Gastroesophageal sphincter (tissue), 4 donors: ENCODE measurements around the gene GIT1. TPM values are rescaled to one million over a fixed set of nuclear protein-coding genes. Genes with fewer than 3 reads are reported as not detected.

Experiments used
- ATAC-seq: fragments of 150-250 bp; one replicate; pipeline ENCODE4 v1.9.1; 2016; ENCODE audit warnings: mild to moderate bottlenecking, moderate library complexity
- H3K27ac ChIP-seq, 4 donors: fragments of 200-600 bp; sonication (generic) in 3 of 4; 1 replicate in 3 of 4; 2 replicates in 1 of 4; pipeline ENCODE4 v1.5.1; 2016 to 2019
- H3K27me3 ChIP-seq: fragments of 200-600 bp; sonication (generic); one replicate; pipeline ENCODE4 v1.5.1; 2019
- H3K36me3 ChIP-seq, 2 donors: fragments of 200-600 bp; sonication (generic); one replicate each; pipeline ENCODE4 v1.5.1; 2019; ENCODE audit warnings: control low read depth in 1 of 2
- H3K4me1 ChIP-seq, 3 donors: fragments of 200-600 bp; sonication (generic); 1 replicate in 2 of 3; 2 replicates in 1 of 3; pipeline ENCODE4 v1.5.1; 2016 to 2019; ENCODE audit warnings: control low read depth in 2 of 3
- H3K4me3 ChIP-seq, 2 donors: fragments of 200-600 bp; sonication (generic); one replicate each; pipeline ENCODE4 v1.5.1; 2019; ENCODE audit warnings: mild to moderate bottlenecking in 1 of 2, moderate library complexity in 1 of 2
- H3K9me3 ChIP-seq, 3 donors: fragments of 200-600 bp; sonication (generic); one replicate each; pipeline ENCODE4 v1.5.1; 2017 to 2019; ENCODE audit warnings: control low read depth in 2 of 3
- CTCF ChIP-seq, 4 experiments: fragments of 200-600 bp in 2 of 4; fragments of 450-650 bp in 2 of 4; sonication (generic) in 1 of 4; IDR thresholded peaks; one replicate each; pipeline ENCODE4 v1.5.1; 2017 to 2019; ENCODE audit warnings: antibody characterized with exemption in 4 of 4, mild to moderate bottlenecking in 2 of 4, moderate library complexity in 2 of 4
- EP300 ChIP-seq: sonication (generic); formaldehyde crosslinking; IDR thresholded peaks from one replicate; pipeline ENCODE4 v1.6.1; 2017; ENCODE audit warnings: antibody characterized with exemption, mild to moderate bottlenecking
- POLR2A ChIP-seq, 2 donors: fragments of 450-650 bp; IDR thresholded peaks; one replicate each; pipeline ENCODE4 v1.6.1; 2017; ENCODE audit warnings: antibody characterized with exemption in 2 of 2, mild to moderate bottlenecking in 2 of 2, moderate library complexity in 1 of 2
- POLR2AphosphoS5 ChIP-seq: sonication (generic); formaldehyde crosslinking; IDR thresholded peaks from one replicate; pipeline ENCODE4 v1.6.1; 2017; ENCODE audit warnings: antibody characterized with exemption
- WGBS, 2 donors: methylation state at CpG; one replicate each; pipeline ENCODE4 v1.1.5; 2018; ENCODE audit warnings: low coverage in 1 of 2; 5-methylcytosine and 5-hydroxymethylcytosine counted together
- total RNA-seq, 4 donors: library from RNA; depleted of rRNA; stranded (reverse); fragments of >200 nt; gene quantifications; one replicate each; pipeline ENCODE4 v1.1.0, GENCODE V29; 2016

GIT1 gene
- total RNA-seq, 4 donors from 2014 or later, result 30.4 to 47.8 (median 35.8) TPM

GRCh38 chr17:29569245-29569950, 20.1 kb downstream of the GIT1 start:
- no peak for ATAC-seq
- 51 to 81% methylated on average over 7 to 13 of the region's 14 CpGs for WGBS, 2 donors
- peak overlapping the region; percentile 48 to 85 for H3K4me3 ChIP-seq
- H3K4me1 ChIP-seq, result peaks cover 0 to 81% (median 18%) of the 10 kb centered on the region in 3 donors
- TF ChIP-seq CTCF (IDR thresholded peaks at IDR 0.05), result no peak
- TF ChIP-seq POLR2A (IDR thresholded peaks at IDR 0.05), result no peak
- no peak for TF ChIP-seq EP300
- no peak for TF ChIP-seq POLR2AphosphoS5
- peak overlapping the region; percentile 39 to 93 (median 89) for H3K27ac ChIP-seq
- H3K9me3 ChIP-seq, result no peaks in the 10 kb centered on the region
- H3K36me3 ChIP-seq, result peaks cover 0 to 20% of the 10 kb centered on the region in 2 donors
- no peaks in the 10 kb centered on the region for H3K27me3 ChIP-seq

- peaks cover 0 to 88% (median 18%) of the 10 kb centered on the region in 3 donors for H3K4me1 ChIP-seq
- peak; percentile 71 for ATAC-seq
- H3K27me3 ChIP-seq, result no peaks in the 10 kb centered on the region
- TF ChIP-seq POLR2AphosphoS5, result peak; percentile 9
- no peak for TF ChIP-seq CTCF (IDR thresholded peaks at IDR 0.05)
- no peak for TF ChIP-seq EP300
- peak; percentile 34 to 40 for TF ChIP-seq POLR2A (IDR thresholded peaks at IDR 0.05)
- peaks cover 0 to 12% of the 10 kb centered on the region in 2 donors for H3K36me3 ChIP-seq
- H3K4me3 ChIP-seq, result peak within 1 kb of the TSS; percentile 48 to 85
- H3K27ac ChIP-seq, result peak within 1 kb of the TSS; percentile 66 to 93 (median 89)
- no peaks in the 10 kb centered on the region for H3K9me3 ChIP-seq
- WGBS, 2 donors, result 0 to 1% methylated on average over 3 to 12 of the region's 85 CpGs
Measured at GRCh38 chr17:29568331-29569244, 20.9 kb downstream of the GIT1 start, which contains the start of gene TP53I13. TSS of gene TP53I13 (plus strand) at chr17:29568701. CDS start at chr17:29568759, 58 bp downstream.

GRCh38 chr17:29567554-29568330, 21.7 kb downstream of the GIT1 start:
- Histone ChIP-seq H3K27me3 (no peaks in the 10 kb centered on the region), H3K4me1 (peaks cover 0 to 79% (median 12%) of the 10 kb centered on the region in 3 donors), H3K36me3 (peaks cover 0 to 10% of the 10 kb centered on the region in 2 donors), H3K27ac (peak overlapping the region; percentile 66 to 93 (median 89)), H3K9me3 (no peaks in the 10 kb centered on the region), H3K4me3 (peak overlapping the region; percentile 48 to 85)
- WGBS, 2 donors, result 0% methylated on average over 2 of the region's 63 CpGs; no CpG with 5 or more reads in 1 of the 2 donors
- peak in 3 of 4 experiments; percentile 44 to 53 (median 46) for TF ChIP-seq CTCF (IDR thresholded peaks at IDR 0.05)
- no peak for TF ChIP-seq POLR2AphosphoS5
- peak; percentile 30 for ATAC-seq

- no peaks in the 10 kb centered on the region for H3K27me3 ChIP-seq
- peak overlapping the region; percentile 66 to 93 (median 89) for H3K27ac ChIP-seq
- peak overlapping the region; percentile 48 to 85 for H3K4me3 ChIP-seq
- WGBS, 2 donors, result no CpG with 5 or more reads among the region's 27 CpGs
- no peak for TF ChIP-seq CTCF (IDR thresholded peaks at IDR 0.05)
- no peak for TF ChIP-seq POLR2AphosphoS5
- TF ChIP-seq POLR2A (IDR thresholded peaks at IDR 0.05), result no peak
- TF ChIP-seq EP300, result no peak
- peaks cover 0 to 15% of the 10 kb centered on the region in 2 donors for H3K36me3 ChIP-seq
- H3K9me3 ChIP-seq, result no peaks in the 10 kb centered on the region
- peaks cover 0 to 76% (median 7%) of the 10 kb centered on the region in 3 donors for H3K4me1 ChIP-seq
- ATAC-seq, result peak; percentile 1
Measured at GRCh38 chr17:29567304-29567553, 22.2 kb downstream of the GIT1 start.
